HG03025 (cell line): ENCODE measurements around the gene GFRA1.

ENCODE experiments used
- ATAC-seq: cut with Tn5 transposase; IDR thresholded peaks from one replicate; pipeline ENCODE4 v1.9.1; 2021; ENCODE audit warnings: mild to moderate bottlenecking, moderate library complexity; ENCODE audit not compliant: unreplicated experiment, low FRiP score

Gene GFRA1

GRCh38 chr10:116134322-116134721 is 138.7 kb downstream of the GFRA1 start:
- no peak for ATAC-seq

- ATAC-seq: no peak
These were observed 139.4 kb downstream of the GFRA1 start for GRCh38 chr10:116133634-116134033.

DNA sequence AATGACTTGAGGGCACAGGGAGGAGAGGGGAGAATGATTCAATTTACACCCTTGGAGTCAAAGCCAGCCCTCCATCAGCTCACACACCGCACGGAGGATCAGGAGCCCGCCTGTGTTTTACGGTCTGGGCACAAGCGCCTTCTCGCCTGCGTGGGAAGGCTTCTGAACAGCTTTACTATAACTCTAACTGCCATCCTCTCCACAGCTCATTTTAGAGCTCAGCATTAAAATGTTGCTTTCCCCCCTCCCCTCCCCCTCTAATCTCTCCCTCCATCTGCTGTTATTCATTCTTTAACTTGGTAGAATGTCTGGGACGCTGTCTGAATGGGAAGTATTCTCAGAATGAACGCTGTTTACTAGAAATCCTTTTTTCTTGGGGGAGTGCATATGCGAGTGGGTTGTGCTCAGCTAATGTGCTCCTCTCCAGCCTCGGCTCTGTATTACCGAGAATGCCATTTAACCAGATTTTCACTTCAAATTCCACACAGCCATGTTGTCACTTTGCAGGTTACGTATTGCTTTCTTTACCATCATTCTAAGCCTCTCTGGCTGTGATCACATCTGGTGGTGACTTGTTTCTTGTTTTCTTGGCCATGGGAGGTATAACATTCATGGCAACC is 140.1 kb downstream of the GFRA1 start:
- no peak for ATAC-seq

- ATAC-seq: no peak
These were observed 143.0 kb downstream of the GFRA1 start for GRCh38 chr10:116130006-116130405.

DNA sequence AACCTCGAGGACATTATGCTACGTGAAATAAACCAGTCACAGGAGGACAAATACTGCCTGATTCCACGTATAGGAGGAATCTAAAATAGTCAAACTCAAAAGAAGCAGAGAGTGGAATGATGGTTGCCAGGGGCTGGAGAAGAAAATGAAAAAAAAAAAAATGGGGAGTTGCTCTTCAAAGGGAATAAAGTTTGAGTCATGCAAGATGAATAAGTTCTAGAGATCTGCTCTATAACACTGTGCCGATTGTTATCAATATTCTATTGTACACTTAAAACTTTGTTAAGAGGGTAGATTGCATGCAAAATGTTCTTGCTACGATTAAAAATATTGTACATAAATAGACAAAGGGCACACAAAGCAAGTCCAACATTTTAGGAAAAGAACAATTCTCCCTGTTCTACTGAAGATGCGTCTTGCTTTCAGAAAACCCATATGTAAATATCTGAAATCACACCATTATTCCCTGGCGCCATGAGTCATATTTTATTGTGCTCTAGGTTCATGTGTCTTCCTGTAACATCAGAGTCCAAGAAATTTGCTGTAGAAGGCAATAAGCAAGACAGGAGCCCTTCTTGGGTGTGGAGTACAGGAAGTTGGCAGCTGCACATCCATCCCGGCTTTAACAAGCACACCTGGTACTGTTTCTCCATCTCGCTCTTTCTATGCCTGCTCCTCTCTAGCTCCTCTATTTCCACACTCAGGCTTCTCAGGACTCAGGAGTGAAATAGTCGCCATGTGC is 145.9 kb downstream of the GFRA1 start:
- ATAC-seq: no peak

DNA sequence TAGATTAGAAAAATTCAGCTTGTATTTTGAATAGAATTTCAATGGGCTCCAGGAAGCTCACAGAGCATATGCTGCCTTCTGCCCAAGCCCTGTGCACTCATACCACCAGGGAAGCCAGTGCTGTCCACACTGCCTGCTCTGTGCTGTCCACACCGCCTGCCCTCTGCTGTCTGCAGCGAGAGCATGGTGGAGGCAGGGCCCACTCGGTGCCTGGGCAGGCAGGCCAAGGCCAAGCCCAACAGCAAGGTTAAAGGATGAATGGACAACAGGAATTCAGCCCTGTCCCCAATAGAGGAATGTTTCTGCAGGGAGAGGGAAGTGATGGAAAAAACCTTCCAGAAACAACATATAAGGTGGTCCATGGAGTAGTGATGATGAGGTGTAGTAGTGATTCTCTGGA is 146.8 kb downstream of the GFRA1 start:
- ATAC-seq: no peak

DNA sequence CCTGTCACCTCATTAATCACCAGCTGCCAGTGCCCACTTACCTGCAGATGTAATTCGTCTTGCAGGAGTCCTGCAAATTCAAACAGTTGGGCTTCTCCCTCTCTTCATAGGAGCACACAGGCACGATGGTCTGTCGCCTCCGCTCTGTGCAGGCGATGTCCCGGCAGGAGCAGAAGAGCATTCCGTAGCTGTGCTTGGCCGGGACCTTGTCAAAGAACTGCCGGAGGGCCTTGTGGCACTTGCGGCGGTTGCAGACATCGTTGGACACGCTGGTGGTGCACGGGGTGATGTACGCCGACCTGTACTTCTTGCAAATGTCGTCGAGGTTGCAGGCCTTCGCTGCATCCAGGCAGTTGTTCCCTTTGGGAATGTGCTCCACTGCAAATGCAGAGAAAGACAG is 147.8 kb downstream of the GFRA1 start:
- no peak for ATAC-seq

DNA sequence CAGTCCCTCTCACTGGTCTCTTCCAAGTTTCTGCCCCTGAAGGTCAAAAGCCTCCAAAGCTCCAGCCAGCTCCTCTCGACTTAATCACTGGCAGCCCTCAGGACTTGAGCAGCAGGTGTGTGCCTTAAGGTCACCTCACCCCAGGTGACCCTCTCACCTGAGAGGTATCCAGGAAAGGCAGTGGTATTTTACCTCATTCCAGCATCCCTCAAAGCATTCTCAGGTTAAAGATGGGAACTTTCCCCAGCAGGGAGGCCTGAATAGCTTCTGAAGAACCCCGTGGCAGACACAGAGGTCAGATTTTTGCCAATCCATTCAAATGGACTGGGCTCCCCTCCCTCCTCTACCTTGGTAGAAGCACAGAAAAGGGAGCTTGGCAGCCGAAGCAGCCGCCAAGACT is 148.2 kb downstream of the GFRA1 start:
- no peak for ATAC-seq

DNA sequence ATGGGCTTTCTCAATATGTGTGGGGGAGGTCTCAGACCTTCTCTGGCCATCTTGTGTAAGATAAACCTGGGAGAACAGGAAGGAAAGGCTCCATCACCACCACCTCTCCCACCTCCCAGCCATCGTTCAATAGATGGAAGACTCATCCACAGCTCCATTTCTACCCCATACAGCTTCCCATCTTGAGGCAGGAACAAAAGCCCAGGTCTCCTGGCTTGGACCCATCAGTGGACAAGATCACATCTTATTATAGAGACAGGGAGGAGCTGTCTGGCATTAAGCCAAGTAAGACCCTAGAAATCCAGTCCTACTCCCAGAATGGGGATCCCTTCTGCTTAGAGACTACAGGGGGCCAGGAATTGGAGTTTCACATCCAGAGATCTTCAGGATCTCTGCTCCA is 150.3 kb downstream of the GFRA1 start:
- no peak for ATAC-seq

DNA sequence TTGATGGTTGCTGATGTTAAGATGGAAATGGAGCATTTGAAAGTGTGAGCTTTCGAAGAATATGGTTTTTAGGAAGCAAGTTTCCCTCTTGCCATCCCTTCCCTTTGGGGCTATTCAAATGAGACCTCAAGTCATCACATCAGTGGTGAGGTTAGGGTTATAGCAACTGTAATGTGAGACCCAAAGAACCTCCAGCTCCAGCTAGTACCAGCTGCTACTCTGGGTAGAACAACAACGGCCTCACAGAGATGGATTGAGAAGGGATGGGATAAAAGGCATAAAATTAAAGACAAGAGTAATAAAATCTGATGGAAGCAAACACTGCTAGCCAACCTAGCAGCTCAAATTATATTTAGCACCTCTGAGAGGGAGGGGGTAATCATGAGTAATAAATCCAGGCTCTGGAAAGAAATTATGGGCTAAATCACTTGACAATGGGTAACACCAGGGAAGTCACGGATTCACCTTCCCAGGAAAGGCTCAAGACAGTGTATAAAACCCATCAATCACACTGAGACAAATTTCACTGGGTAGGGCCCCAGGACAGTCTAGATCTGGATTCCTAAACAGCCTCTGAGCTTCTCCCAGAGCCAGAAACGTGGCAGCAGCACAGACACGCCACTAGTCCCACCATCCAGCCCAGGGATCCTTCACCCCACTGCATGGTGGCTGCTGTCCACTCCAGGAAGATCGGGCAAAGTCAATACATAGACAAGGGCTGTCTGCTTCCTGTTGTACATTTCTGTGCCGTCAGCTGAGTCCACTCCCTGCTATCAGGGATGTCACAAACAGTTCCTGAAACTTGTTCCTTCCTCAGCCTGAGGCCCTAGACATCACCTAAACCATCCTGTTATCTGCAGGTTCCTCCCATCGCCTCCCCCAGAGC is 151.1 kb downstream of the GFRA1 start:
- ATAC-seq: no peak

- no peak for ATAC-seq
These were observed 152.1 kb downstream of the GFRA1 start for GRCh38 chr10:116120688-116121455.

DNA sequence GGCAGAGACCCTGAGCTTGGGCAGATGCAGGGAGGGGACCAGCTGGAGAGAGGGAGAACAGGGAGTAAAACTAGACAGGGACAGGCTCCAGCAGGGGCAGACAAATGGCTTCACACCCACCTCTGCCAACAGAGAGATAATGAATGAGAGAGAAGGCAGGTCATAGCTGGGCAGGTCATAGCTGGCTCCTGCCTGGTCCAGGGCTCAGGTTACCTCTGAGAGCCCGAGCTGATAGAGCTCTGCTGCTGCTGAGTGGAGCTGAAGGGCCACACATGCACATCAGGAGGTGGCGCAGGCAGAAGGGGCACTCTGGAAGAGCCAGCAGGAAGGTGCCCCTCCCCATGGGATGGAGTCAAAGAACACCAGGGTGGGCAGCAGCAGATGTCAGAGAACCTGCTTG is 154.2 kb downstream of the GFRA1 start:
- no peak for ATAC-seq

- no peak for ATAC-seq
These were observed 157.2 kb downstream of the GFRA1 start for GRCh38 chr10:116115797-116116196.

DNA sequence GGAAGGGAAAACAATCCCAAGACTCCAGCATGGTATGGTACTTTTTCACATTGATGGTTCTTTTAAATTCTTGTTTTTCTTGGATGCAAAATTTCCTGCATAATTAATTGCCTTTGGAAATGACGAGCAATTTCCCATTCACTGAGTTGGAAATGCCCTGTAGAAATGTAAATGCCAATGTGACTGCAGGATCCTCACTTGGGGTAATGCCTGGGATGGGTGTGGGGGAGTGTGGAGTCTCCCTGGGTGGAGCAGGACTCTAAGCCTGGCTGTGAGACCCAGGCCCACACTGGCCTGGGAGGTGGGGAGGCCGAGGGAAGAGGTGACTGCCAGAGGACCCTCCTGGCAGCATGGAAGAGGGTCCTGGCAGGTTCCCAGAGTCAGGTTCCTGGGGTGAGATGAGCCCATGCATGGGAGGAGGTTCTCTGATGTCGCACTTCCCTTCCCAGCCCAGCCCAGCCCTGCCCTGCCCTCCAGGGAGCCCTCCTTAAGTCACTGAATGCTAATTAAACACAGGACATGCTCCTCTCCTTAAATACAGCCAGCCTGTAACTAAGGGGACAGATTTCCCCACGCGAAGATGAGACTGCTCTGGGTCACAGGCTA is 157.9 kb downstream of the GFRA1 start:
- ATAC-seq: no peak

DNA sequence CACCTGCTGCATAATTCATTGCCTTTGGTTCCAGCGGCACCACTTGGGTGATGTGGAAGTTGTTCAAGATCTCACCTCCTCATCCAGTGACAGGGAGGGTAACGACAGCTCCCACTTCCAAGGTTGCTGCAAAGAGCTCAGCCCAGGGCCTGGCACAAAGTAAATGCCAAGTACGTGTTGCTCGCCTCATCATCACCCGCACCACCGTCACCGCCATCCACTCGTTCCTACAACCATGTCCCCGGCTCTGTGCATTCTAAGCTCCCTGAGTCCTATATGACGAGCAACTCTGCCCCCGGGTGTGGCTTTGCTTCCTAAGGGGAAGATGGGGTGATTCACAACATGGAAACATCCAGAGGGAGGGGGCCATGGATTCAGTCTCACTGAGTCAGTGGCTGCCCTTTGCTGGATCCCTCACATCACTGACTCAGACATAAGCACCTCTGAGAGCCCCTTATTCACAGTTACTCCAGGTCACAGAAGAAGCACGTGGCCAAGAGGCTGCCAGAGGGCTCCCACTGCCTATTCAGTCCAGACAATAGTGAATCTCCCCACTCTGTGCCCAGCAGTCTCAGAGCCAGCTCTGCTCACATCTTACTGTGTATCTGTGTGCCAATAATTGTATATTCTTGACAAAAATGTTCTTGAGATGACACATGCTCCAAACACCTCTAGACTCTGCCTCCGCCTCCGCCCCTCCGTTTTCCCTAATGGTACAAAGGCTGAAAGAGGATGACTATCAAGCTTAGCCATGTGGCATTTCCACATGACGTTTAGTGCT is 159.1 kb downstream of the GFRA1 start:
- ATAC-seq: no peak

- no peak for ATAC-seq
These were observed 160.5 kb downstream of the GFRA1 start for GRCh38 chr10:116112232-116113231.

- no peak for ATAC-seq
These were observed 161.4 kb downstream of the GFRA1 start for GRCh38 chr10:116111483-116112095.

GRCh38 chr10:116110736-116111135 is 162.3 kb downstream of the GFRA1 start:
- ATAC-seq: no peak
